Endothelial cell of umbilical vein (primary cell): Measurements from ENCODE around the gene ASIP.

Experiments
- CTCF ChIP-seq, 2 donors: IDR thresholded peaks; 1 replicate in 1 of 2; 2 replicates in 1 of 2; pipeline ENCODE4 v1.5.1; 2011; ENCODE audit warnings: low read length in 2 of 2, mild to moderate bottlenecking in 2 of 2, moderate library complexity in 2 of 2, control low read depth in 1 of 2, inconsistent platforms in 1 of 2, low read depth in 1 of 2; ENCODE audit not compliant: insufficient read depth in 1 of 2; ENCODE audit errors: extremely low read depth in 1 of 2
- EZH2 ChIP-seq: IDR thresholded peaks from 2 replicates; pipeline ENCODE4 v1.6.1; 2012; ENCODE audit warnings: borderline replicate concordance, low read depth, mild to moderate bottlenecking, moderate library complexity, low read length, inconsistent platforms; ENCODE audit not compliant: severe bottlenecking
- FOS ChIP-seq: IDR thresholded peaks from 2 replicates; pipeline ENCODE4 v1.6.1; 2011; ENCODE audit warnings: mild to moderate bottlenecking, low read length, moderate library complexity, borderline replicate concordance; ENCODE audit not compliant: insufficient read depth
- GATA2 ChIP-seq: IDR thresholded peaks from 2 replicates; pipeline ENCODE4 v1.7.0; 2011; ENCODE audit warnings: low read depth, mild to moderate bottlenecking, moderate library complexity, mixed read lengths, low read length; ENCODE audit not compliant: insufficient read length, insufficient read depth
- MYC ChIP-seq: IDR thresholded peaks from one replicate; pipeline ENCODE4 v1.6.1; 2011; ENCODE audit warnings: mild to moderate bottlenecking, low read depth, low read length
- POLR2A ChIP-seq: IDR thresholded peaks from 2 replicates; pipeline ENCODE4 v1.6.1; 2012; ENCODE audit warnings: low read depth, mild to moderate bottlenecking, control low read depth, low read length

DNA sequence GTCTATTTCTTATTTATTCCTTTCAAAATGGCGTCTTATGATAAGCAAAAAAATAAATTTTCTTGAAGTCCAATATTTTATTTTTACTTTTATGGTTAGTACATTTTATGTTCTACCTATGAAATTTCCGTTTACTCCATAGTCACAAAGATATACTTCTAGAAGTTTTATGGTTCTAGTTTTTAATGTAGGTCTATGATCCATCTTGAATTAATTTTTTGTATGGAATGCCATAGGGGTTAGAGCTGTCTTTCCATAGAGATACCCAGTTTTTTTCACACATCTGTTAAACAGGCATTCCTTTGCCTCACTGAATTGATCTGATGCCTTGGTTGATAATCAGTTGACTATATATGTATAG, 24.9 kb upstream of the ASIP start:
- TF ChIP-seq CTCF (IDR thresholded peaks at IDR 0.05; ENCODE audit: extremely low read depth in 1 of 2, insufficient read depth in 1 of 2, low read depth in 1 of 2, low read length in 2 of 2) (no peak), EZH2 (no peak), FOS (no peak), MYC (no peak), POLR2A (no peak), GATA2 (no peak)
